Measurements from ENCODE around the gene PHTF2.

PHTF2 gene

DNA sequence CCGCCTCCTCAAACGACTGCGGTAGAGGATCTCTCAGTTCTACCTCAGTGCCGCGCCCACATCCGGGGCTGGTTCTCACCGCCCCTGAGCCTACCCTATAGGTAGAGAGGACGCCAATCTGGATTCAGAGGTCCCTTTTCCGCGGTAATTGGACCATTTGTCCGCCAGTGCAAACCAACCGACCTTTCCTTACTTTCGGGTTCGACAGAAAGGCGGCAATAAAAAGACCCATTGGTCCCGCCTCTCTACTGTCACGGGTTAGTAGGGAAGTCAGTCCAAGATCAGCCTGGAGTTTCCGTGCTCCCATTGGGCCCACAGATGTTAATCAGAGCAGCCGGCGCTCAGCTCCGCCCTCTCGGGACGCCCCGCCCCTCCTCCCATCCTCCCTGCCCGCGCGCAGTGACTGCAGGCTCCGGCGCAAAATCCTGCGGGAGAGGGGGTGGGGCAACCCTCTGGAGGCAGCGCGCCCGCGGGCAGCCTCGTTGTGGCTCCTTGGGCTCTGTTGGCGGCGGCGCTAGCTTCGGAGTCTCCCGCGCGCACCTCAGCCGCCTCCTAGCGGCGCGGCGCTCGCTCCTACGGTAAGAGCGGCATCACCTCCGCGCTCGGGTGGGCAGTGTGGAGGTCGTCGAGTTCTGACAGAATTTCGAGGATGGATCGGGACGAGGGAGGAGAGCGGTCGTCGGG, at the start of gene PHTF2, which contains the start of gene TMEM60:
TSS of gene PHTF2 (plus strand) at position 380 of the 684 bp plus-strand sequence.
TSS of gene TMEM60 (minus strand) at position 41 of the 684 bp plus-strand sequence. CDS start 4,061 bp downstream, outside the sequence.
- DNase-seq: peak; percentile 93
- no peaks in the 10 kb centered on the region for H3K27me3 Mint-ChIP-seq
- peak within 1 kb of the TSS; percentile 97 for H3K4me3 Mint-ChIP-seq
- H3K4me1 Mint-ChIP-seq (ENCODE audit: low read depth): peaks cover 72% of the 10 kb centered on the region
- peaks cover 40% of the 10 kb centered on the region for H3K36me3 Mint-ChIP-seq (ENCODE audit: low read depth)
- no peaks in the 10 kb centered on the region for H3K9me3 Mint-ChIP-seq
- H3K27ac Mint-ChIP-seq: peak within 1 kb of the TSS; percentile 97

DNA sequence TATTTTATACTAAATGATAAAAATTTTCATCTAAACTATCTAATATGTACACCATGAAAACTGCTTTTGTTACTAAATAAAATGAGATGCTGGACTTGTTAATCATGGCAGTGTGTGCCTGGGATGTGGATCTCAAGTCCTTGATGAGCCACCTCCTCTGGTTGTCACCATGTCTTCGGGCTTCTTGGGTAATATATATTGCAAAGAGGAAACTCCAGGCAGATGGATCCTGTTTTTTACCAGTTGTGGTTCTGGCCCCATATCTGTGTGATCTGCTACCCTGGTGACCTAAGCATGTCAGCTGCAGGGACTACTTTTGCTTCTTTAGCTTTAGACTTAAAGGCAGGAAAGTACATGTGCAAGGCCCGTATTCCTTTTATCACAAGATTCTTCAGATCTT, 46.6 kb upstream of the PHTF2 start:
- Mint-ChIP-seq H3K36me3 (ENCODE audit: low read depth) (peaks cover 47% of the 10 kb centered on the region), H3K27me3 (no peaks in the 10 kb centered on the region), H3K27ac (peak overlapping the region; percentile 49), H3K4me3 (no peak overlapping the region), H3K9me3 (no peaks in the 10 kb centered on the region), H3K4me1 (ENCODE audit: low read depth) (peaks cover 63% of the 10 kb centered on the region)
- no peak for DNase-seq

DNA sequence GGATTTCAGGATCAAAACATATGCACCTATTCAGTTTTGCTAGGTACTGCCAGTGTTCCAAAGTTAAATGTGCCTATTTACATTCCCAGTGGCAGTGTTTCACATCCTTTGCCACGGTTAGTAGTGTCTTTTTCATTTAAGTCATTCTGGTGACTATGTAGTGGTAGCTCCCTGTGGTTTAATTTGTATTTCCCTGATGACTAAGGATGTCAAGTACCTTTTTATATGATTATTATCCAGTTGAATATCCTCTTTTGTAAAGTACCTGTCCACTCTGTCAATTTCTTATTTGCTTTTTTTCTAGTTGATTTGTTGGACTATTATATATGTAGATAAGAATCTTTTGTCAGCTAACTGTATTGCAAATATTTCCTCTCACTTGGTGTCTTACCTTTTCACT, 45.4 kb upstream of the PHTF2 start:
- Mint-ChIP-seq H3K36me3 (ENCODE audit: low read depth) (peaks cover 41% of the 10 kb centered on the region), H3K27me3 (no peaks in the 10 kb centered on the region), H3K4me3 (no peak overlapping the region), H3K27ac (peak overlapping the region; percentile 28), H3K4me1 (ENCODE audit: low read depth) (peaks cover 60% of the 10 kb centered on the region), H3K9me3 (no peaks in the 10 kb centered on the region)
- DNase-seq: no peak

DNA sequence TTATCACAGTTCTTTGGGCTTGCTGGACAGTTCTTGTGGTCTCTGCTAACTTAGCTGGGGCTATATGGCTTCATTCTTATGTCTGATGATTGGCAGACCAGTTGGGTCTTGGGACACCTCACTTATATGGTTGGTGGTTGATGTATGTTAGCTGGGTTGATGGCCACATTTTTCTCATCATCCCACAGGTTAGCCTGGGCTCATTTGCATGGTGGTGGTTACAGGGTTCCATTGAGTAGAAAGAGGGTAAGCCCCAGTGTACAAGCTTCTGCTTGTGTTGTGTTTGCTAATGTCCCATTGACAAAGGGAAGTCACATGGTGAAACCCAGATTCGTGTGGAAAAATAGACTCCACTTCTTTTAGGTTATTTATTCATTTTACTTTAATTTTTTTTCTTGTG, 41.0 kb upstream of the PHTF2 start:
- H3K9me3 Mint-ChIP-seq: no peaks in the 10 kb centered on the region
- peaks cover 15% of the 10 kb centered on the region for H3K36me3 Mint-ChIP-seq (ENCODE audit: low read depth)
- peaks cover 53% of the 10 kb centered on the region for H3K4me1 Mint-ChIP-seq (ENCODE audit: low read depth)
- peak overlapping the region; percentile 76 for H3K27ac Mint-ChIP-seq
- no peak overlapping the region for H3K4me3 Mint-ChIP-seq
- no peaks in the 10 kb centered on the region for H3K27me3 Mint-ChIP-seq
- no peak for DNase-seq

DNA sequence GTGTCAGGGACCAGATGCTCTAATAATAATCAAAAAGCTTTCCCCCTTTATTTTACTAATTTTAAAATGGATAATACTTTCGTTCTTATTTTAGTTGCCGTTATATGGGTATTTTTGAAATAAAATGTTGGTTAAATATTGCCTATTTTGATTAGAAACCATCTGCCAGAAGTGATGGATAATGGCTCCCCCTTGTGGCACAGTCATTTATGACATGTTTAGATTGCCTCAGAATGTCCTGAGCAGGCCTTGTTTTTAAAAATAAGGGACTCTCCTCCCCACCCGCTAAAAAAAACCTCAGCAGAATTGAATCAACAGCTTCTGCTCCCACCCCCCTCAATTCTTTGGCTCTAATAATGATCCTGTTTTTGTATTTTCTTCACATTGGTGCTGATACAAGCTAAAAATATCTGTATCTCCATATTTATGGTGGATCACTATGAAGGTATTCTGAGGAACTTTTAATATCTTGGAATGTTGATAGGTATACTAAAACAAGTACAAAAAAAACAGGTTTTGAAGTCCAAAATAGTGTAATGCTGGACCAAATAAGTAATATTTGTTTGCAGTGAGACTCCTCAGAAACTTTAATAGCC, 39.2 kb upstream of the PHTF2 start:
- Mint-ChIP-seq H3K9me3 (no peaks in the 10 kb centered on the region), H3K27ac (no peak overlapping the region), H3K4me1 (ENCODE audit: low read depth) (peaks cover 51% of the 10 kb centered on the region), H3K27me3 (no peaks in the 10 kb centered on the region), H3K36me3 (ENCODE audit: low read depth) (peaks cover 12% of the 10 kb centered on the region), H3K4me3 (no peak overlapping the region)
- no peak for DNase-seq

DNA sequence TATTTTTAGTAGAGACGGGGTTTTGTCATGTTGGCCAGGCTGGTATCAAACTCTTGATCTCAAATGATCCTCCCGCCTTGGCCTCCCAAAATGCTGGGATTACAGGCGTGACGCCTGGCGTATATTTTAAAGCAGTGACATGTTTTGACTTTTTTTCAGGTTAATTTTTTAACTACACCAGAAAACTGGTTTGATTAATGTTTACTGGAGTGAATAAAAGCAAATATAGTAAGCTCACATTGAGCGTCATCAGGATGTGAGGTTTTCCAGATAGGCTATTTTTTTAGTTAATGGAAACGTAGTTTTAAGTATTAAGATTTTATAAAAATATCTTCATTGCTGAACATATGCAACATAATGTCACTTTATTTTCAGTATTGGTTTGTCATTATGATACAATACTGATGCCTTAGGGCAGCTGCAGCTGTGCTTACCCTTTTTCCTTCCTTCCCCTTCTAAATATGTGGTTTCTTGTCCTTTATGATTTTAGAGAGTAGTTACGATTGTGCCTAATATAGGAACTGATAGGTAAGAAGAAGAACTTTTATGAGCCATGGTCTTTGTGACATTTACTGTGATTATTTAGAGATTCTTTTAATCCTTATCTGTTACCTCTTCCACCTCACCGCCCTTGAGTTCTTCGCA, 37.6 kb upstream of the PHTF2 start:
- DNase-seq: no peak
- Mint-ChIP-seq H3K36me3 (ENCODE audit: low read depth) (peaks cover 21% of the 10 kb centered on the region), H3K4me3 (no peak overlapping the region), H3K27me3 (no peaks in the 10 kb centered on the region), H3K9me3 (no peaks in the 10 kb centered on the region), H3K27ac (no peak overlapping the region), H3K4me1 (ENCODE audit: low read depth) (peaks cover 51% of the 10 kb centered on the region)

DNA sequence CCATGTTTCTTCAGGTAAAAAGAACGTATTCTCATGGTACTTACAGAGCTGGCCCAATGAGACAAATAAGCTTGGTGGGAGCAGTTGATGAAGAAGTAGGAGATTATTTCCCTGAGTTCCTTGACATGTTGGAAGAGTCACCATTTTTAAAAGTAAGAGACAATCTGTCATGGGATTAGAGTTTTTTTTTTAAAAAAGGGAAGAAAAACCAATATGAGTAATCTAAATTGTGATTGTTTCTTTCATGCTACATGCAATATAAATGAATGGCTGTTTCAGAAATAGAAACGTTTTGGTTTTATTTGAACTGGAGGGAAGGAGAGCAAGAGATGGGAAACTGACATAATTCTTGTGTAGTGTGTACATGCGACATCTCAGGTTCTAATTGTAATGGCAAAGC, 33.1 kb upstream of the PHTF2 start:
- no peak for DNase-seq
- H3K27ac Mint-ChIP-seq: no peak overlapping the region
- H3K27me3 Mint-ChIP-seq: no peaks in the 10 kb centered on the region
- H3K36me3 Mint-ChIP-seq (ENCODE audit: low read depth): peaks cover 57% of the 10 kb centered on the region
- no peak overlapping the region for H3K4me3 Mint-ChIP-seq
- no peaks in the 10 kb centered on the region for H3K9me3 Mint-ChIP-seq
- peaks cover 31% of the 10 kb centered on the region for H3K4me1 Mint-ChIP-seq (ENCODE audit: low read depth)

DNA sequence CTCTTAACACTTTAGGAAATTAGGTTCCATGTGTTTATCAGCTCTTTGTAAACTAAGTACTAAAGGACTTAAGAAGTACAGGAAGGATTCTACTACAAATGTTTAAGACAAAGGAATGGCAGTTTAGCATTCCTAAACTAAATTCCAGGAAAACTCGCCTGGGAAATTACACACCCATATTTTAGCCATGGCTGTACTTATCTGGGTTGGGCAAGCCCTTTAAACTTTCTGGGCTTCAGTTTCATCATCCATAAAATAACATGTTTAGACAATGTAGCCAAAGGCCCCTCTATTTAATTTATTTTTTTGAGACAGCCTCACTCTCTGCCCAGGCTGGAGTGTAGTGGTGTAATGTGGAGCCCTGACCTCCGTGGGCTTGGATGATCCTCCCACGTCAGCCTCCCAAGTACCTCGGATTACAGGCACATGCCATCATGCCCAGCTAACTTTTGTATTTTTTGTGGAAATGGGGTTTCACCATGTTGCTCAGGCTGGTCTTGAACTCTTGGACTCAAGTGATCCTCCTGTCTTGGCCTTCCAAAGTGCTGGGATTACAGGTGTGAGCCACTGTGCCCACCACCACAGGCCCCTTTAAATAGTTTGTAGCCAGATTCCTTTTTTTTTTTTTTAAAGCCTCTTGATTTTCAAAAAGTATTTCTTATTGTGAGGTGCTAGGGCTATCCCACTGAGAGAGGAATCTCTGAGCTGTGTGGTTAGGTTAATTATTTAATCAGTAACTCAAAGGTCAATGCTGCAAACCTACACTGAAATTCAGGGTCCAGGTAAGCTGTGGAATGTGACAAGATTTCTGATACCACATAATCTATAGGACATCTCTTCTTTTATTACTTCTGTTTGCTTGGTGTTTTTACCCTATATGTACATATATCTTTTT, 32.4 kb upstream of the PHTF2 start:
- Mint-ChIP-seq H3K4me1 (ENCODE audit: low read depth) (peaks cover 30% of the 10 kb centered on the region), H3K27ac (peak overlapping the region; percentile 18), H3K4me3 (no peak overlapping the region), H3K36me3 (ENCODE audit: low read depth) (peaks cover 63% of the 10 kb centered on the region), H3K27me3 (no peaks in the 10 kb centered on the region), H3K9me3 (no peaks in the 10 kb centered on the region)
- DNase-seq: no peak

DNA sequence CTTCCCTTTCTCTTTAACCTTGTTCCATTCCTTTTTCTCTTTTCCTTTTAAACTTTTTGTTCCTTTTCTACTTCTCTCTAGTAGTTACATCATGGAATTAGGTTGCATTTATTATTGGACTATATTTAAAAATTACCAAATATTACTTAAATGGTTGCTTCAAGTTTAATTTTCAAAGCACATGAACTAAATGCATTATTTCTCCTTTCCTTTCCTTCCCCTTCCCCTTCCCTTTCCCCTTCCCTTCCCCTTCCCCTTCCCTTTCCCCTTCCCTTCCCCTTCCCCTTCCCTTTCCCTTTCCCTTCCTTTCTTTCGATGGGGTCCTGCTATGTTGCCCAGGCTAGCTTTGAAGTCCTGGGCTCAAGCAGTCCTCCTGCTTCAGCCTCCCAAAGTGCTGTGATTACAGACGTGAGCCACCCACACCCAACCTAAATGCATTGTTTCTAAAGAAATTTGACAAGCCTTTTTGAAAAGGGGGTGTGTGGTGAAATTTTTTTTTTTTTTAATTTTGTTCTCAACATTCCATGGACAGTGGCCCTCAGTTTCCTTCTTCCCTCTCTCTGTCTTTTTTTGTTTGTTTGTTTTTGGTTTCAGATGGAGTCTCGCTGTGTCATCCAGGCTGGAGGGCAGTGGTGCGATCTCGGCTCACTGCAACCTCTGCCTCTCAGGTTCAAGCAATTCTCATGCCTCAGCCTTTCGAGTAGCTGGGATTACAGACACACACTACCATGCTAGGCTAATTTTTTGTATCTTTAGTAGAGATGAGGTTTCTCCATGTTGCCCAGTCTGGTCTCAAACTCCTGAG, 31.6 kb upstream of the PHTF2 start:
- H3K36me3 Mint-ChIP-seq (ENCODE audit: low read depth): peaks cover 65% of the 10 kb centered on the region
- H3K27me3 Mint-ChIP-seq: no peaks in the 10 kb centered on the region
- H3K4me3 Mint-ChIP-seq: no peak overlapping the region
- no peak for DNase-seq
- H3K27ac Mint-ChIP-seq: peak overlapping the region; percentile 64
- H3K9me3 Mint-ChIP-seq: no peaks in the 10 kb centered on the region
- peaks cover 24% of the 10 kb centered on the region for H3K4me1 Mint-ChIP-seq (ENCODE audit: low read depth)

DNA sequence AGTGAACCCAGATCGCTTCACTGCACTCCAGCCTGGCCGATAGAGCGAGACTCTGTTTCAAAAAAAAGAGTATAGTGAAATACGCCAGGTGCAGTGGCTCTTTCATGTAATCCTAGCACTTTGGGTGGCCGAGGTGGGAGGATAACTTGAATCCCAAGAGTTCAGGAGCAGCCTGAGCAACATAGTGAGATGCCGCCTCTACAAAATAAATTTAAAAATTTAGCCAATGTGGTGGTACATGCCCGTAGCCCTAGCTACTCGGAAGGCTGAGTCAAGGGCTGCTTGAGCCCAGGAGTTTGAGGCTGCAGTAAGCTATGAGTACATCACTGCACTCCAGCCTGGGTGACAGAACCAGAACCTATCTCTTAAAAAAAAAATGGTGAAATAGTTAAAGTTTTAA, 28.3 kb upstream of the PHTF2 start:
- no peaks in the 10 kb centered on the region for H3K27me3 Mint-ChIP-seq
- no peak overlapping the region for H3K27ac Mint-ChIP-seq
- no peak overlapping the region for H3K4me3 Mint-ChIP-seq
- no peak for DNase-seq
- H3K9me3 Mint-ChIP-seq: no peaks in the 10 kb centered on the region
- peaks cover 7% of the 10 kb centered on the region for H3K4me1 Mint-ChIP-seq (ENCODE audit: low read depth)
- peaks cover 85% of the 10 kb centered on the region for H3K36me3 Mint-ChIP-seq (ENCODE audit: low read depth)

DNA sequence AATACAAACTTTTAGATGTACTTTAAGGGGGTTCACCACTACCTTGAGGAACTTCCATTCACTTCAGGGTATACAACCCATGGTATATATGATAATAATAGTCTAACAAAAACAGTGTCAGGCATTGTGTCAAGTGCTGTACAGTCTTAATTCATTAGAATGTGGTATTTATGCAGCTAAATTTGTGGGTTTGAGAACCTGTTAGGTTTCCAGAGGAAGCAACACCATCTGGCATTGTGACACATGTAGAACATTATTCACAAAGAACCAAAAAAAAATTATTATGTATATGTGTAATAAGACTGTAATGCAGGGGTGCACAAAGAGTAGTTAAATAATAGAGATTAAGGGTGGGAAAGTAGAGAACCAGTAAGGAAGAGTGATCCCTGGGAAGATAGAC, 26.7 kb upstream of the PHTF2 start:
- no peaks in the 10 kb centered on the region for H3K9me3 Mint-ChIP-seq
- H3K4me1 Mint-ChIP-seq (ENCODE audit: low read depth): peaks cover 3% of the 10 kb centered on the region
- peaks cover 86% of the 10 kb centered on the region for H3K36me3 Mint-ChIP-seq (ENCODE audit: low read depth)
- peak overlapping the region; percentile 39 for H3K27ac Mint-ChIP-seq
- no peak overlapping the region for H3K4me3 Mint-ChIP-seq
- no peak for DNase-seq
- H3K27me3 Mint-ChIP-seq: no peaks in the 10 kb centered on the region

DNA sequence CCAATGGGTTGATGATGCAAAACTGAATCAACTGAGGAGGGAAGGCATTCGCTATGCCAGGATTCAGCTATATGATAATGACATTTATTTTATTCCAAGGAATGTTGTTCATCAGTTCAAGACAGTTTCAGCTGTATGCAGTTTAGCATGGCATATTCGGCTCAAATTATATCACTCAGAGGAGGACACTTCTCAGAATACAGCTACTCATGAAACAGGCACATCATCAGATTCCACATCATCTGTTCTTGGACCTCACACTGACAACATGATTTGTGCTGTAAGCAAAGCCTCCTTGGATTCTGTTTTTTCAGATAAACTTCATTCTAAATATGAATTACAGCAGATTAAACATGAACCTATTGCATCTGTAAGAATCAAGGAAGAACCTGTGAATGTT, 20.0 kb upstream of the PHTF2 start:
- peaks cover 82% of the 10 kb centered on the region for H3K36me3 Mint-ChIP-seq (ENCODE audit: low read depth)
- no peak overlapping the region for H3K4me3 Mint-ChIP-seq
- no peaks in the 10 kb centered on the region for H3K9me3 Mint-ChIP-seq
- H3K27me3 Mint-ChIP-seq: no peaks in the 10 kb centered on the region
- no peak overlapping the region for H3K27ac Mint-ChIP-seq
- peaks cover 1% of the 10 kb centered on the region for H3K4me1 Mint-ChIP-seq (ENCODE audit: low read depth)
- no peak for DNase-seq

DNA sequence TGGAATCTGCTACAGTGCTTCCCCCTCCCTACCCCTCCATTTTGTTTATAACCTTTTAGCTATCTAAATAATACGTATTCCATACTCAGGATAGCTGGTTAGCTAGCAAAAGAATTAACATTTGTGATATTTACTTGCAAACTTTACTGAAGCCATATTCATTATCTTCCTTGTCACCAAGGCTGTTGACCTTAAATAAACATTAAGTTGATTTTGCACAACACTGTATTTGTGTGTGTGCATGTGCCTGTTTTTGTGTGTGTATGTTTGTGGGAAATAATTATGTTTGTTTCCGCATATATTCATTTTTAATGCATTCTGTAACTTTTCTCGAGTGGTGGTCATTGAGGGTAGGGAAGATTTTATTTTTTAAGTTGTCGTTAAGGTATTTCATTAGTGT, 16.2 kb upstream of the PHTF2 start:
- Mint-ChIP-seq H3K27me3 (no peaks in the 10 kb centered on the region), H3K4me3 (no peak overlapping the region), H3K36me3 (ENCODE audit: low read depth) (peaks cover 78% of the 10 kb centered on the region), H3K4me1 (ENCODE audit: low read depth) (peaks cover 1% of the 10 kb centered on the region), H3K27ac (no peak overlapping the region), H3K9me3 (peaks cover 14% of the 10 kb centered on the region)
- no peak for DNase-seq

DNA sequence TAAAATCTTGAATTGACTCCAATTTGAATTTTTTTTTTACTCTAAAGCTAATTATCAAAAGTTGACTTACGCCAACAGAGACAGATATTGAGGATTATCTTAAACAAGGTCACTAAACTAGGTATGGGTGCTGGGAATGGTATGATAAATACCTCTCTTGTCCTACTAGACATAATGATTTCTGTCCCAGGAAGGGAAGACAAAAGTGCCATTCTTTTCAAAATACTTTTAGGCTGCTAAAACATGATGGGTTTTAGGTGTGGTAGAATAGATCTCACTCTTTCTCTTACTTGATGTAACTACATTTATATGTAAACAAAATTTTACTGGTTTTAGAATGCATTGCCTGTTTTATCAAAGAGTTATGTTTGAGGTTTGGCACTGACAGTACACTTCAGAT, 15.5 kb upstream of the PHTF2 start:
- H3K9me3 Mint-ChIP-seq: peaks cover 14% of the 10 kb centered on the region
- H3K27me3 Mint-ChIP-seq: no peaks in the 10 kb centered on the region
- no peak overlapping the region for H3K27ac Mint-ChIP-seq
- H3K4me3 Mint-ChIP-seq: no peak overlapping the region
- no peak for DNase-seq
- H3K4me1 Mint-ChIP-seq (ENCODE audit: low read depth): peaks cover 1% of the 10 kb centered on the region
- H3K36me3 Mint-ChIP-seq (ENCODE audit: low read depth): peaks cover 76% of the 10 kb centered on the region

Data from activated T-cell treated with anti-CD3 and anti-CD28 coated beads, Interleukin-2, amount 50 U/mL, for 24 hours (primary cell).